K562 (cell line): ENCODE measurements around the gene BMP4. TPM values are rescaled to one million over a fixed set of nuclear protein-coding genes. Genes with fewer than 3 reads are reported as not detected.

Experiments
- ATAC-seq: fragments of 200-7000 bp; cut with Tn5 transposase; 3 replicates; pipeline ENCODE4 v1.9.1; 2020; ENCODE audit warnings: moderate library complexity
- BruUV-seq: library from RNA; stranded (reverse); fragments of 400-500 nt; replicated peaks from 2 replicates; lab custom pipeline; 2021; lab: Mats Ljungman, UMichigan
- CTCF ChIA-PET: fragments of 300-600 bp; formaldehyde crosslinking; extraction: SDS; loops from one replicate; lab custom pipeline; 2021; ENCODE audit warnings: low intra/inter-chr PET ratio; lab: Yijun Ruan, JAX
- POLR2A ChIA-PET: fragments of 300-600, 350-650 bp; sonication (Branson Sonifier 250); formaldehyde crosslinking; extraction: SDS; loops from one replicate; lab custom pipeline; 2021; ENCODE audit warnings: antibody characterized with exemption, inconsistent platforms; lab: Yijun Ruan, JAX
- DNase-seq, 4 experiments: peaks; one replicate each; pipeline versions ENCODE4 v3.0.0 to v3.0.0-alpha.2; 2011 to 2018; ENCODE audit warnings: low spot score in 3 of 4, mixed read lengths in 3 of 4; ENCODE audit errors: extremely low read depth in 1 of 4
- FAIRE-seq: peaks from 2 replicates; lab custom pipeline; 2011; peaks lifted over from hg19 to GRCh38; lab: Jason Lieb, UNC
- H2AFZ ChIP-seq: 2 replicates; pipeline ENCODE4 v1.6.0; 2011; ENCODE audit warnings: low read depth, low read length, control low read depth, inconsistent platforms
- H3K27ac ChIP-seq: fragments of 200-600 bp; 3 replicates; pipeline ENCODE4 v1.8.0; 2011; ENCODE audit warnings: low read depth, mild to moderate bottlenecking, control low read depth, inconsistent platforms, low read length, moderate library complexity, mixed read lengths; ENCODE audit errors: extremely low read depth
- H3K27me3 ChIP-seq, 2 experiments: fragments of 300-600 bp in 1 of 2; 2 replicates in 1 of 2; 3 replicates in 1 of 2; pipeline versions ENCODE4 v1.6.0 to v1.8.0; 2011; ENCODE audit warnings: inconsistent platforms in 2 of 2, low read length in 2 of 2, mild to moderate bottlenecking in 1 of 2, mixed read lengths in 1 of 2, moderate library complexity in 1 of 2; ENCODE audit not compliant: control insufficient read depth in 2 of 2, insufficient read depth in 2 of 2
- H3K36me3 ChIP-seq: fragments of 300-600 bp; 3 replicates; pipeline ENCODE4 v1.8.0; 2011; ENCODE audit warnings: mild to moderate bottlenecking, low read length, inconsistent platforms; ENCODE audit not compliant: control insufficient read depth, insufficient read depth
- H3K4me1 ChIP-seq, 2 experiments: fragments of 200-600 bp in 1 of 2; replicated peaks in 1 of 2; 2 replicates in 1 of 2; 3 replicates in 1 of 2; pipeline versions ENCODE4 v1.5.1 to v1.8.0; 2011; ENCODE audit warnings: inconsistent platforms in 2 of 2, low read length in 2 of 2, mild to moderate bottlenecking in 1 of 2, mixed read lengths in 1 of 2, moderate library complexity in 1 of 2; ENCODE audit not compliant: control insufficient read depth in 2 of 2, insufficient read depth in 2 of 2
- H3K4me2 ChIP-seq: 2 replicates; pipeline ENCODE4 v1.6.1; 2011; ENCODE audit warnings: low read length, control low read depth, inconsistent platforms, mixed read lengths; ENCODE audit not compliant: insufficient read depth
- H3K4me3 ChIP-seq: fragments of 200-600 bp; sonication (generic), shearing (Covaris generic); 2 replicates; pipeline ENCODE4 v1.5.1; 2016; ENCODE audit warnings: control low read depth, inconsistent platforms
- H3K79me2 ChIP-seq: fragments of 200-600 bp; 3 replicates; pipeline ENCODE4 v1.8.0; 2011; ENCODE audit warnings: low read length, inconsistent platforms; ENCODE audit not compliant: control insufficient read depth, insufficient read depth
- H3K9ac ChIP-seq, 2 experiments: 2 replicates each; pipeline versions ENCODE4 v1.6.0 to v1.6.1; 2011; ENCODE audit warnings: low read depth in 2 of 2, low read length in 2 of 2, control low read depth in 1 of 2, inconsistent platforms in 1 of 2, mild to moderate bottlenecking in 1 of 2, mixed read lengths in 1 of 2; ENCODE audit not compliant: insufficient read depth in 1 of 2
- H3K9me1 ChIP-seq: one replicate; pipeline ENCODE4 v1.6.0; 2011; ENCODE audit warnings: inconsistent platforms, mild to moderate bottlenecking, low read length, moderate library complexity; ENCODE audit not compliant: control insufficient read depth, insufficient read depth
- H3K9me3 ChIP-seq: replicated peaks from 2 replicates; pipeline ENCODE4 v1.5.1; 2011; ENCODE audit warnings: low read depth, low read length, inconsistent platforms; ENCODE audit not compliant: control insufficient read depth, insufficient read depth
- H4K20me1 ChIP-seq: replicated peaks from 2 replicates; pipeline ENCODE4 v1.6.1; 2011; ENCODE audit warnings: low read length, inconsistent platforms, mixed read lengths; ENCODE audit not compliant: control insufficient read depth, insufficient read depth
- ARID2 ChIP-seq: fragments of 450-650 bp; IDR thresholded peaks from 2 replicates; pipeline ENCODE4 v1.6.1; 2017; ENCODE audit warnings: antibody characterized with exemption, mild to moderate bottlenecking
- CBX1 ChIP-seq: sonication (generic); IDR thresholded peaks from 2 replicates; pipeline ENCODE4 v1.6.1; 2016; ENCODE audit warnings: antibody characterized with exemption, low read depth, mild to moderate bottlenecking
- CC2D1A ChIP-seq: fragments of 450-650 bp; IDR thresholded peaks from 2 replicates; pipeline ENCODE4 v1.6.1; 2017; ENCODE audit warnings: mild to moderate bottlenecking
- FOXK2 ChIP-seq, 2 experiments: fragments of 450-650 bp; IDR thresholded peaks in 1 of 2; conservative IDR thresholded peaks in 1 of 2; 2 replicates each; pipeline ENCODE4 v1.6.1; 2016; ENCODE audit warnings: low read depth in 2 of 2, mild to moderate bottlenecking in 1 of 2
- HDAC3 ChIP-seq: fragments of 450-650 bp; IDR thresholded peaks from 2 replicates; pipeline ENCODE4 v1.6.1; 2018; ENCODE audit warnings: borderline replicate concordance, mild to moderate bottlenecking, moderate library complexity; ENCODE audit not compliant: partially characterized antibody
- HNRNPL ChIP-seq: fragments of 200-400 bp; formaldehyde crosslinking; IDR thresholded peaks from 2 replicates; pipeline ENCODE4 v1.6.1; 2017; ENCODE audit warnings: low read depth, mild to moderate bottlenecking, low read length
- NCOA2 ChIP-seq, 2 experiments: fragments of 450-650 bp; IDR thresholded peaks; 2 replicates each; pipeline ENCODE4 v1.6.1; 2018; ENCODE audit warnings: mild to moderate bottlenecking in 2 of 2, moderate library complexity in 1 of 2; ENCODE audit not compliant: partially characterized antibody in 2 of 2
- PCBP2 ChIP-seq: fragments of 200-400 bp; formaldehyde crosslinking; IDR thresholded peaks from 2 replicates; pipeline ENCODE4 v1.6.1; 2018; ENCODE audit warnings: low read length, low read depth, mild to moderate bottlenecking, moderate library complexity; ENCODE audit not compliant: poor library complexity, severe bottlenecking
- POLR2AphosphoS5 ChIP-seq: IDR thresholded peaks from 2 replicates; pipeline ENCODE4 v1.6.1; 2011; ENCODE audit warnings: mild to moderate bottlenecking, low read depth, low read length, moderate library complexity; ENCODE audit not compliant: control insufficient read depth, insufficient read depth
- PRMT5 ChIP-seq: sonication (generic); formaldehyde crosslinking; IDR thresholded peaks from 2 replicates; pipeline ENCODE4 v1.5.0; 2020; ENCODE audit warnings: missing genetic modification reagents
- PYGO2 ChIP-seq: fragments of 450-650 bp; IDR thresholded peaks from 2 replicates; pipeline ENCODE4 v1.6.1; 2016; ENCODE audit warnings: mild to moderate bottlenecking, missing genetic modification characterization, moderate library complexity, missing compliant biosample characterization
- SMAD2 ChIP-seq: fragments of 150-350 bp; IDR thresholded peaks from 2 replicates; pipeline ENCODE4 v1.6.1; 2014; ENCODE audit warnings: low read depth, mild to moderate bottlenecking, low read length
- SRSF1 ChIP-seq: fragments of 200-400 bp; formaldehyde crosslinking; IDR thresholded peaks from 2 replicates; pipeline ENCODE4 v1.6.1; 2017; ENCODE audit warnings: mild to moderate bottlenecking, low read depth, low read length, moderate library complexity
- ZNF23 ChIP-seq: fragments of 250-450 bp; sonication (Bioruptor Pico); IDR thresholded peaks from 2 replicates; pipeline ENCODE4 v1.4.0; 2020; ENCODE audit warnings: mild to moderate bottlenecking
- ZNF232 ChIP-seq: sonication (generic); formaldehyde crosslinking; IDR thresholded peaks from 2 replicates; pipeline ENCODE4 v1.8.0; 2022; ENCODE audit warnings: mild to moderate bottlenecking, missing genetic modification reagents
- ZNF561 ChIP-seq: fragments of 450-650 bp; formaldehyde crosslinking; conservative IDR thresholded peaks from 2 replicates; pipeline ENCODE4 v1.4.0; 2020; ENCODE audit warnings: mild to moderate bottlenecking, moderate library complexity
- WGBS: fragments of 100-300 bp; shearing (Covaris generic); methylation state at CpG from one replicate; pipeline ENCODE4 v1.1.6; 2016; ENCODE audit warnings: low coverage, mixed read lengths; ENCODE audit not compliant: insufficient coverage; ENCODE audit errors: missing lambda C conversion rate; 5-methylcytosine and 5-hydroxymethylcytosine counted together
- in situ Hi-C: fragments of 300-500 bp; cut with MboI; formaldehyde crosslinking; loops from 4 replicates; pipeline ENCODE4 v1.15.0; 2018; ENCODE audit warnings: inconsistent platforms, mixed read lengths
- intact Hi-C: fragments of 100-400 bp; cut with micrococcal nuclease; formaldehyde crosslinking; loops from 2 replicates; pipeline ENCODE4 v1.14.2; 2022
- polyA plus RNA-seq, 8 experiments: library from polyadenylated mRNA; depleted of rRNA in 4 of 8; stranded (reverse) in 5 of 8; unstranded in 3 of 8; fragments of >200 nt; fragmentation: Nextera tagmentation in 2 of 8; fragmentation: Illumina TruSeq in 1 of 8; extraction: Ambion mirVana in 2 of 8; extraction: Trizol in 1 of 8; gene quantifications; 2 replicates each; pipeline versions ENCODE4 v1.2.1 to v1.2.3, GENCODE V29; 2011 to 2014; ENCODE audit warnings: inconsistent platforms in 1 of 8, missing spikeins in 1 of 8
- total RNA-seq, 7 experiments: library from RNA; depleted of rRNA in 6 of 7; stranded (reverse); fragments of >200 nt in 6 of 7; fragmentation: Illumina TruSeq in 2 of 7; extraction: Trizol in 2 of 7; gene quantifications; 2 replicates each; pipeline versions ENCODE4 v1.2.1 to v1.2.3, GENCODE V29; 2011 to 2021; ENCODE audit warnings: low replicate concordance in 1 of 7
- TF ChIP-seq, protein P1 (sequence below): fragments of 450-650 bp; IDR thresholded peaks from 2 replicates; pipeline ENCODE4 v1.6.1; 2016; ENCODE audit warnings: mild to moderate bottlenecking
- TF ChIP-seq, protein P2 (sequence below): sonication (generic); formaldehyde crosslinking; IDR thresholded peaks from 2 replicates; pipeline ENCODE4 v1.5.0; 2020; ENCODE audit warnings: missing genetic modification reagents

Gene BMP4
- total and polyA plus RNA-seq, 9 of the 15 experiments (the other 6 are each of a cell fraction or from before 2014, with no cell fraction given): not detected

DNA sequence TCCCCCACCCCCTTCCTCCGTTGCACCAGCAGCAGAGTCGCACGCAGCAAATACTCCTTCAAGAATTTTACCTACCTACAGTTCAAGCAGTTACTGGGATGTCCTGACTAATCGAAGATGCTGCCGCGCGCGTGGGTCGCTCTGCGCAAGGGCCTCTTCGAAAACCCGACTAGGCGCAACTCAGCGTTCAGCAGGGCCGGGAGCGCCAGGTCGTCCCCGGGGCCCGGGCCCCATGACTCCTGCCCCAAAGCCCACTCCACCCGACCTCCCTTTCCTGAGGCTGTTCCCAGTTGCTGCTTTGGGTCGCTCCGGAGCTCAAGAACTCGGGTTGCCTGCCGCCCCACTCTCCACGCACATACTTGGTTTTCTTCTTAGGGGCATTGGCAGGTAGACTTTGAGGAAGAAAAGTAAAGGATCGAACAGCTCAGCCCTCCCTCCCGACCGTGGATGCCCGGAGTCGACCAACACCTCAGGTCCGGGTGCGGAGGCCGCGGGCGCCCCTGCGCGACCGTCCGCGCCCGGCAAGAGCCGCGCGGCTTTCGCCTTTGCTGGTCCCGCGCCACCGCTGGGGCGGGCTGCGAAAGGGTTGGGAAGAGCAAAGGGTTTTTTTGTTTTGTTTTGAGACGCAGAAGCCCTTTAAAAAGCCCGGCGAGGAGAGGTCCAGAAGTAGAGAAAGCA lies 1.9 kb downstream of the BMP4 start (continued):
- no peak for TF ChIP-seq FOXK2 (conservative IDR thresholded peaks at IDR 0.05 in 1 of 2, IDR thresholded peaks at IDR 0.05 in 1 of 2; ENCODE audit: low read depth in 2 of 2)
- no peak for TF ChIP-seq ZNF232 (CRISPR knock-in tag)
- no peak for TF ChIP-seq ARID2
- TF ChIP-seq NCOA2 (IDR thresholded peaks at IDR 0.05; ENCODE audit: partially characterized antibody in 2 of 2): no peak
- TF ChIP-seq HNRNPL: no peak
- TF ChIP-seq, protein P1, sequence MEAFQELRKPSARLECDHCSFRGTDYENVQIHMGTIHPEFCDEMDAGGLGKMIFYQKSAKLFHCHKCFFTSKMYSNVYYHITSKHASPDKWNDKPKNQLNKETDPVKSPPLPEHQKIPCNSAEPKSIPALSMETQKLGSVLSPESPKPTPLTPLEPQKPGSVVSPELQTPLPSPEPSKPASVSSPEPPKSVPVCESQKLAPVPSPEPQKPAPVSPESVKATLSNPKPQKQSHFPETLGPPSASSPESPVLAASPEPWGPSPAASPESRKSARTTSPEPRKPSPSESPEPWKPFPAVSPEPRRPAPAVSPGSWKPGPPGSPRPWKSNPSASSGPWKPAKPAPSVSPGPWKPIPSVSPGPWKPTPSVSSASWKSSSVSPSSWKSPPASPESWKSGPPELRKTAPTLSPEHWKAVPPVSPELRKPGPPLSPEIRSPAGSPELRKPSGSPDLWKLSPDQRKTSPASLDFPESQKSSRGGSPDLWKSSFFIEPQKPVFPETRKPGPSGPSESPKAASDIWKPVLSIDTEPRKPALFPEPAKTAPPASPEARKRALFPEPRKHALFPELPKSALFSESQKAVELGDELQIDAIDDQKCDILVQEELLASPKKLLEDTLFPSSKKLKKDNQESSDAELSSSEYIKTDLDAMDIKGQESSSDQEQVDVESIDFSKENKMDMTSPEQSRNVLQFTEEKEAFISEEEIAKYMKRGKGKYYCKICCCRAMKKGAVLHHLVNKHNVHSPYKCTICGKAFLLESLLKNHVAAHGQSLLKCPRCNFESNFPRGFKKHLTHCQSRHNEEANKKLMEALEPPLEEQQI: no peak

DNA sequence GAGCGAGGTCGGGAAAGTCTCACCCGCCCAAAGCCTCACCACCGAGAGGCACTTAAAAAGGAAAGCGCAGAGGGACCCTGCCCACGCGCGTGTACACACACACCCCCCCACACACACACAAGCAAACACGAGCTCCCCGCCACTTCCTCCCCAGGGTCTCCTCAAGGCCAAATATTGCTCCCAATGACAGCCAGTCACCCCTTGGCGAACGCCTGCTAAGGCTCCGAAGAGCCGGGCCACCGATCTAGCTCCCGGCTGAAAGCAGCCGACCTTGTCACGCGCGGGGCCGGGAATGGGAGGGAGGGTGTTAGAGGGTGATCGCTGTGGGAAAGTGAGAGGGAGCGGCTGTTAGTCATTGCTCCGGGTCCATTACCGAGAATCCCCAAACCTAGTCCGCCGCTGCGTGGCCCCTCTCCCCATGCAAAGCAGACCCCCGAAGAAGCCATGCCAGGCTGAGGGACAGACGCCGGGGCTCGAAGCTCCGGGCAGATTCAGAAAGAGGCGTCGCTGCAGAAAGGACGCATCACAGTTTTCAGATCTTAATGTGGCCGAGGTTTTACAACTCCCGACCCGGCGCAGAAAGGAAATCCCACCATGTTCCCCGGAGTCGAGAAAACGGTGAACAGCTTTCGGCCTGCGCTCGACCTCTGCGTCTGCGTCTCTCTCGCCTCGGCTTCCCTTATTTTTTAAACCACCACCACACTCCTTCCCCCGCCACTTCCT lies 2.6 kb downstream of the BMP4 start:
- in situ Hi-C loops: no loop called here
- TF ChIP-seq CBX1 (no peak), ZNF561 (CRISPR knock-in tag) (no peak), PCBP2 (no peak), CC2D1A (no peak), PYGO2 (no peak), POLR2AphosphoS5 (no peak), PRMT5 (CRISPR knock-in tag) (no peak), HDAC3 (no peak), SMAD2 (no peak), ZNF23 (no peak), SRSF1 (no peak)
- TF ChIP-seq, protein P2, sequence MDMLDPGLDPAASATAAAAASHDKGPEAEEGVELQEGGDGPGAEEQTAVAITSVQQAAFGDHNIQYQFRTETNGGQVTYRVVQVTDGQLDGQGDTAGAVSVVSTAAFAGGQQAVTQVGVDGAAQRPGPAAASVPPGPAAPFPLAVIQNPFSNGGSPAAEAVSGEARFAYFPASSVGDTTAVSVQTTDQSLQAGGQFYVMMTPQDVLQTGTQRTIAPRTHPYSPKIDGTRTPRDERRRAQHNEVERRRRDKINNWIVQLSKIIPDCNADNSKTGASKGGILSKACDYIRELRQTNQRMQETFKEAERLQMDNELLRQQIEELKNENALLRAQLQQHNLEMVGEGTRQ (CRISPR knock-in tag): no peak

More for the DNA sequence above, 2.6 kb downstream of the BMP4 start:
- peaks cover 0 to 12% of the 10 kb centered on the region in 2 experiments; a peak in 2 of 5 replicates for H3K4me1 ChIP-seq
- H3K4me3 ChIP-seq: no peak overlapping the region
- H3K27me3 ChIP-seq: peaks cover 0 to 17% of the 10 kb centered on the region in 2 experiments; a peak in 2 of 5 replicates
- H3K9me3 ChIP-seq: no peaks in the 10 kb centered on the region
- no TSS peak for BruUV-seq
- ChIA-PET CTCF (no interaction called here), POLR2A (interaction anchor here (0.6 kb wide), 1 partner anchor 460 kb away, joined by 3 read pairs; no protein-coding TSS in a partner anchor)
- no peaks in the 10 kb centered on the region for H3K36me3 ChIP-seq
- ATAC-seq (no peak), DNase-seq (no peak), FAIRE-seq (no peak)
- intact Hi-C loops: no loop called here
- no peak overlapping the region for H3K27ac ChIP-seq
- H3K9ac ChIP-seq: no peak overlapping the region
- H2AFZ ChIP-seq: no peak overlapping the region
- H4K20me1 ChIP-seq: no peaks in the 10 kb centered on the region
- H3K79me2 ChIP-seq: no peaks in the 10 kb centered on the region
- WGBS: 31% methylated on average over 16 of the region's 51 CpGs
- no peaks in the 10 kb centered on the region for H3K9me1 ChIP-seq
- no peak overlapping the region for H3K4me2 ChIP-seq
